GM12878 (cell line): ENCODE results near the gene MEIS1. TPM values are rescaled to one million over a fixed set of nuclear protein-coding genes. Genes with fewer than 3 reads are reported as not detected.

Experiments used
- ATAC-seq: fragments of 200-7000 bp; cut with Tn5 transposase; 3 replicates; pipeline ENCODE4 v1.9.1; 2020; ENCODE audit warnings: mild to moderate bottlenecking, moderate library complexity
- BruUV-seq: library from RNA; stranded (reverse); fragments of 400-500 nt; replicated peaks from 2 replicates; lab custom pipeline; 2021; lab: Mats Ljungman, UMichigan
- CTCF ChIA-PET: fragments of 300-600 bp; sonication (Branson Sonifier 250); formaldehyde crosslinking; extraction: SDS; loops from one replicate; lab custom pipeline; 2021; ENCODE audit warnings: inconsistent platforms; lab: Yijun Ruan, JAX
- POLR2A ChIA-PET: fragments of 350-600 bp; formaldehyde crosslinking; extraction: SDS; loops from one replicate; lab custom pipeline; 2021; ENCODE audit warnings: inconsistent platforms; lab: Charles Lee
- RAD21 ChIA-PET: fragments of 300-600 bp; sonication (Branson Sonifier 250); formaldehyde crosslinking; loops from one replicate; lab custom pipeline; 2023; ENCODE audit warnings: antibody characterized with exemption; ENCODE audit not compliant: unreplicated experiment; lab: Charles Lee
- SMC1A ChIA-PET: fragments of 300-600 bp; sonication (Branson Sonifier 250); formaldehyde crosslinking; loops from one replicate; lab custom pipeline; 2023; ENCODE audit not compliant: unreplicated experiment, uncharacterized antibody; lab: Charles Lee
- DNase-seq: peaks from one replicate; pipeline ENCODE4 v3.0.0-alpha.2; 2011; ENCODE audit warnings: low read depth, low spot score
- FAIRE-seq: peaks from 3 replicates; lab custom pipeline; 2011; peaks lifted over from hg19 to GRCh38; lab: Jason Lieb, UNC
- H2AFZ ChIP-seq: 2 replicates; pipeline ENCODE4 v1.6.0; 2011; ENCODE audit warnings: low read depth, low read length, control low read depth; ENCODE audit not compliant: control insufficient read depth
- H3K27ac ChIP-seq: 2 replicates; pipeline ENCODE4 v1.5.1; 2011; ENCODE audit warnings: control low read depth; ENCODE audit not compliant: control insufficient read depth, insufficient read depth
- H3K27me3 ChIP-seq, 2 experiments: replicated peaks in 1 of 2; 2 replicates each; pipeline versions ENCODE4 v1.6.0 to v1.6.1; 2011; ENCODE audit warnings: low read length in 1 of 2; ENCODE audit not compliant: control insufficient read depth in 2 of 2, insufficient read depth in 2 of 2
- H3K36me3 ChIP-seq, 2 experiments: 2 replicates each; pipeline ENCODE4 v1.5.1; 2011; ENCODE audit warnings: low read length in 1 of 2; ENCODE audit not compliant: control insufficient read depth in 2 of 2, insufficient read depth in 2 of 2
- H3K4me1 ChIP-seq: 2 replicates; pipeline ENCODE4 v1.6.1; 2011; ENCODE audit warnings: mild to moderate bottlenecking, low read length, moderate library complexity, mixed read lengths; ENCODE audit not compliant: control insufficient read depth, insufficient read depth
- H3K4me2 ChIP-seq: 2 replicates; pipeline ENCODE4 v1.6.0; 2011; ENCODE audit warnings: control low read depth; ENCODE audit not compliant: control insufficient read depth, insufficient read depth
- H3K4me3 ChIP-seq: fragments of 200-600 bp; sonication (generic); 2 replicates; pipeline ENCODE4 v1.5.1; 2016
- H3K79me2 ChIP-seq: 2 replicates; pipeline ENCODE4 v1.6.0; 2011; ENCODE audit warnings: low read length; ENCODE audit not compliant: control insufficient read depth, insufficient read depth
- H3K9ac ChIP-seq: 2 replicates; pipeline ENCODE4 v1.8.0; 2011; ENCODE audit warnings: low read length, control low read depth, mixed read lengths; ENCODE audit not compliant: control insufficient read depth, insufficient read depth
- H3K9me3 ChIP-seq: replicated peaks from 3 replicates; pipeline ENCODE4 v1.5.1; 2011; ENCODE audit warnings: mild to moderate bottlenecking, low read length; ENCODE audit not compliant: control insufficient read depth, insufficient read depth
- H4K20me1 ChIP-seq: 2 replicates; pipeline ENCODE4 v1.6.0; 2011; ENCODE audit not compliant: control insufficient read depth, insufficient read depth
- CHD1 ChIP-seq: IDR thresholded peaks from 2 replicates; pipeline ENCODE4 v1.6.1; 2012; ENCODE audit warnings: low read depth, low read length, improper control_type of control experiment
- ETV6 ChIP-seq, 2 experiments: fragments of 450-650 bp in 1 of 2; IDR thresholded peaks in 1 of 2; conservative IDR thresholded peaks in 1 of 2; 2 replicates each; pipeline ENCODE4 v1.6.1; 2014; ENCODE audit warnings: antibody characterized with exemption in 1 of 2, borderline replicate concordance in 1 of 2, low read depth in 1 of 2, mild to moderate bottlenecking in 1 of 2, moderate library complexity in 1 of 2
- HDAC2 ChIP-seq: fragments of 200-600 bp; sonication (generic); IDR thresholded peaks from 2 replicates; pipeline ENCODE4 v1.6.1; 2017
- PAX8 ChIP-seq: fragments of 450-650 bp; IDR thresholded peaks from 2 replicates; pipeline ENCODE4 v1.6.1; 2017; ENCODE audit warnings: mild to moderate bottlenecking, moderate library complexity
- RAD21 ChIP-seq: IDR thresholded peaks from 2 replicates; pipeline ENCODE4 v1.6.1; 2011; ENCODE audit warnings: mild to moderate bottlenecking, low read depth, low read length, moderate library complexity; ENCODE audit not compliant: insufficient read depth
- SMAD5 ChIP-seq: IDR thresholded peaks from 2 replicates; pipeline ENCODE4 v1.6.1; 2016; ENCODE audit warnings: antibody characterized with exemption, low read depth
- SMC3 ChIP-seq: IDR thresholded peaks from 2 replicates; pipeline ENCODE4 v1.6.1; 2011; ENCODE audit warnings: low read length, improper control_type of control experiment, borderline replicate concordance
- WGBS: methylation state at CpG from one replicate; pipeline ENCODE4 v1.1.6; 2016; ENCODE audit warnings: low lambda C conversion rate; ENCODE audit not compliant: insufficient replicate concordance, insufficient coverage; ENCODE audit errors: missing lambda C conversion rate; 5-methylcytosine and 5-hydroxymethylcytosine counted together
- in situ Hi-C: fragments of 300-500 bp; cut with MboI; formaldehyde crosslinking; loops from 9 replicates; pipeline ENCODE4 v1.14.3; 2018; ENCODE audit warnings: mixed read lengths
- intact Hi-C: fragments of 100-400 bp; cut with micrococcal nuclease; formaldehyde crosslinking; loops from one replicate; pipeline ENCODE4 v1.14.2; 2022; ENCODE audit not compliant: unreplicated experiment
- polyA plus RNA-seq, 11 experiments: library from polyadenylated mRNA; depleted of rRNA in 4 of 11; unstranded in 6 of 11; stranded (reverse) in 5 of 11; fragments of >200 nt; fragmentation: Nextera tagmentation in 4 of 11; fragmentation: Illumina TruSeq in 1 of 11; extraction: Ambion mirVana in 4 of 11; extraction: Trizol in 1 of 11; gene quantifications; 1 replicate in 1 of 11; 2 replicates in 10 of 11; pipeline versions ENCODE4 v1.2.1 to v1.2.3, GENCODE V29; 2011 to 2016; ENCODE audit warnings: inconsistent platforms in 2 of 11, missing spikeins in 2 of 11, low read depth in 1 of 11
- total RNA-seq, 4 experiments: library from RNA; depleted of rRNA in 3 of 4; stranded (reverse); fragments of >200 nt in 3 of 4; fragmentation: Illumina TruSeq in 1 of 4; extraction: Trizol in 1 of 4; gene quantifications; 2 replicates each; pipeline versions ENCODE4 v1.2.1 to v1.2.3, GENCODE V29; 2013 to 2021
- TF ChIP-seq, protein P1 (sequence below): fragments of 450-650 bp; IDR thresholded peaks from 2 replicates; pipeline ENCODE4 v1.6.1; 2016; ENCODE audit warnings: mild to moderate bottlenecking
- TF ChIP-seq, protein P2 (sequence below): IDR thresholded peaks from 2 replicates; pipeline ENCODE4 v1.6.1; 2012; ENCODE audit warnings: low read length, inconsistent platforms

The MEIS1 gene
- total and polyA plus RNA-seq, 10 of the 15 experiments (the other 5 are each of a cell fraction or from before 2014, with no cell fraction given) = 0.04 to 0.31 (median 0.14) TPM; not detected in 6

DNA sequence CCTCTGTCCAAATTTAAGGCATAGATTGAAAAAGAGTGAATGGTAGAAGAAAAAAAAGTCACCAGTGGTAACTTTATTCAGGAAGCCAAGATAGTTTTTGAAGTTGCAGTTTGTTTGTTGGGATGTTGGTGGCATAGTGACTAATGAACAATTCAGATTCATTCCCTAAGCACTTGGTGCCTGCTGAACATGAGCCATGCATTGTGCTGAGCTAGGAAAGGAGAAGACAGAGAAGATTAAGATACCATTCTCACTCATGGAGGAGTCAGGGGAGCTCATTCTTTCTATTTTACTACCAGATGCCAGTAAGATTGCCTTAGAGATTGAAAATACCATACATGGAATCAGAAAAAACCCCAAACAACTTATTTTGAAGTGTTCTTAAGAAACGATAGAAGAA lies 25.1 kb downstream of the MEIS1 start:
- RAD21 ChIA-PET = no interaction called here
- SMC1A ChIA-PET = no interaction called here
- Histone ChIP-seq H3K4me3 (no peak overlapping the region), H4K20me1 (no peaks in the 10 kb centered on the region; the same call in 1 of the 2 replicates), H3K79me2 (no peaks in the 10 kb centered on the region), H3K27me3 (no peaks in the 10 kb centered on the region; a peak in 2 of 4 replicates), H3K4me2 (no peak overlapping the region), H3K27ac (no peak overlapping the region), H3K9ac (no peak overlapping the region), H2AFZ (no peak overlapping the region), H3K36me3 (no peaks in the 10 kb centered on the region), H3K9me3 (no peaks in the 10 kb centered on the region), H3K4me1 (no peaks in the 10 kb centered on the region)
- FAIRE-seq (no peak), DNase-seq (no peak), ATAC-seq (no peak)
- intact Hi-C loops = no loop called here
- in situ Hi-C loops = no loop called here
- 0% methylated on average over 1 of the region's 1 CpG for whole genome bisulfite sequencing
- no TSS peak for BruUV-seq
- POLR2A ChIA-PET = no interaction called here
- CTCF ChIA-PET = no interaction called here
- no peak for TF ChIP-seq SMC3
- TF ChIP-seq HDAC2 = no peak
- no peak for TF ChIP-seq RAD21
- TF ChIP-seq, protein P1, sequence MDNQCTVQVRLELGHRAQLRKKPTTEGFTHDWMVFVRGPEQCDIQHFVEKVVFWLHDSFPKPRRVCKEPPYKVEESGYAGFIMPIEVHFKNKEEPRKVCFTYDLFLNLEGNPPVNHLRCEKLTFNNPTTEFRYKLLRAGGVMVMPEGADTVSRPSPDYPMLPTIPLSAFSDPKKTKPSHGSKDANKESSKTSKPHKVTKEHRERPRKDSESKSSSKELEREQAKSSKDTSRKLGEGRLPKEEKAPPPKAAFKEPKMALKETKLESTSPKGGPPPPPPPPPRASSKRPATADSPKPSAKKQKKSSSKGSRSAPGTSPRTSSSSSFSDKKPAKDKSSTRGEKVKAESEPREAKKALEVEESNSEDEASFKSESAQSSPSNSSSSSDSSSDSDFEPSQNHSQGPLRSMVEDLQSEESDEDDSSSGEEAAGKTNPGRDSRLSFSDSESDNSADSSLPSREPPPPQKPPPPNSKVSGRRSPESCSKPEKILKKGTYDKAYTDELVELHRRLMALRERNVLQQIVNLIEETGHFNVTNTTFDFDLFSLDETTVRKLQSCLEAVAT = no peak
- no peak for TF ChIP-seq CHD1
- TF ChIP-seq SMAD5 = no peak
- TF ChIP-seq, protein P2, sequence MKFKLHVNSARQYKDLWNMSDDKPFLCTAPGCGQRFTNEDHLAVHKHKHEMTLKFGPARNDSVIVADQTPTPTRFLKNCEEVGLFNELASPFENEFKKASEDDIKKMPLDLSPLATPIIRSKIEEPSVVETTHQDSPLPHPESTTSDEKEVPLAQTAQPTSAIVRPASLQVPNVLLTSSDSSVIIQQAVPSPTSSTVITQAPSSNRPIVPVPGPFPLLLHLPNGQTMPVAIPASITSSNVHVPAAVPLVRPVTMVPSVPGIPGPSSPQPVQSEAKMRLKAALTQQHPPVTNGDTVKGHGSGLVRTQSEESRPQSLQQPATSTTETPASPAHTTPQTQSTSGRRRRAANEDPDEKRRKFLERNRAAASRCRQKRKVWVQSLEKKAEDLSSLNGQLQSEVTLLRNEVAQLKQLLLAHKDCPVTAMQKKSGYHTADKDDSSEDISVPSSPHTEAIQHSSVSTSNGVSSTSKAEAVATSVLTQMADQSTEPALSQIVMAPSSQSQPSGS = no peak
- TF ChIP-seq ETV6 (conservative IDR thresholded peaks at IDR 0.05 in 1 of 2, IDR thresholded peaks at IDR 0.05 in 1 of 2; ENCODE audit: borderline replicate concordance in 1 of 2, low read depth in 1 of 2) = no peak
- TF ChIP-seq PAX8 = no peak
